HG02973 (cell line): ENCODE measurements around the gene COG4.
A peak's percentile ranks its signal among the peaks of the same experiment; 100 is the strongest.
"Not testable (repeated sequence)": the region's sequence is repeated elsewhere in the genome, so short reads cannot be mapped to it uniquely, and the experiment has no call there.

Experiments
- ATAC-seq: cut with Tn5 transposase; IDR thresholded peaks from one replicate; pipeline ENCODE4 v1.9.1; 2021; ENCODE audit warnings: moderate library complexity; ENCODE audit not compliant: unreplicated experiment

The COG4 gene

GRCh38 chr16:70523076-70523742, at the start of gene COG4:
Gene COG4, minus strand, starts transcription at chr16:70523554. Its CDS starts 11 bp downstream, at chr16:70523543.
- ATAC-seq, result peak; percentile 46

- no peak for ATAC-seq
Observed at GRCh38 chr16:70572926-70573270, 49.5 kb upstream of the COG4 start.

- no peak for ATAC-seq
Observed at GRCh38 chr16:70572050-70572925, 48.9 kb upstream of the COG4 start.

GRCh38 chr16:70571623-70572022, 48.3 kb upstream of the COG4 start:
- ATAC-seq, result no peak

- no peak for ATAC-seq
Observed at GRCh38 chr16:70570967-70571570, 47.7 kb upstream of the COG4 start.

- no peak for ATAC-seq
Observed at GRCh38 chr16:70569752-70570151, 46.4 kb upstream of the COG4 start.

- no peak for ATAC-seq
Observed at GRCh38 chr16:70568601-70569237, 45.4 kb upstream of the COG4 start.

GRCh38 chr16:70565053-70565452, 41.7 kb upstream of the COG4 start:
- ATAC-seq, result no peak

DNA sequence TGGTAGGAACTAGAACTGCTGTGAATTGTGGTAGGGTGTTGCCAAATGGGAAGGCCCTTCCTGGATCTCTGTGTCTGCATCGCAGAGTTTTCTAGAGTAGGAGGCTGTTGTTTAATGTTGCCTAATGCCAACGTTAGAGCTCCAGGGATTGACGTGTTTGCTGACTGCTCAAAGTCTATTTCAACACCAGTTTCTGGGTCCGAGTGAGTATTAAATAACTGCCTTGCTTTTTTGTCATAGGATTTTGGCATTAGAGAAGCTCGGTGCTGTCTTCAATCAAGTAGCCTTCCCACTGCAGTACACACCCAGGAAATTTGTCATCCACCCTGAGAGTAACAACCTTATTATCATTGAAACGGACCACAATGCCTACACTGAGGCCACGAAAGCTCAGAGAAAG, 40.3 kb upstream of the COG4 start:
- ATAC-seq, result no peak

DNA sequence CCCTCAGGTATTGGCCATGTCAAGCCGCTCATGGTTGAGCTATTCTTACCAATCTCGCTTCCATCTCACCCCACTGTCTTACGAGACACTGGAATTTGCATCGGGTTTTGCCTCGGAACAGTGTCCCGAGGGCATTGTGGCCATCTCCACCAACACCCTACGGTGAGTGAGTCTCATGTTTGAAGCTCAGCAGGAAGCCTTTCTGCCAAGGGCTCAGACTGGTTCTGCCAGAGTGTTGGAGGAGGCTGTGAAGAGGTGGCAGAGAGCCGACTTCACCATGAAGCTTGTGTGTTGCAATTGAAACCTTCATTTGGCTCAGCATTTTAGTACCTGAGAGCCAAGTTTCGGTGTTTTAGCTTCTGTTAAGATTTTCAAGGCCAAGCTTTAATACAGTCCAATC, 38.3 kb upstream of the COG4 start:
- no peak for ATAC-seq

- ATAC-seq, result no peak
Observed at GRCh38 chr16:70556063-70556462, 32.7 kb upstream of the COG4 start.

DNA sequence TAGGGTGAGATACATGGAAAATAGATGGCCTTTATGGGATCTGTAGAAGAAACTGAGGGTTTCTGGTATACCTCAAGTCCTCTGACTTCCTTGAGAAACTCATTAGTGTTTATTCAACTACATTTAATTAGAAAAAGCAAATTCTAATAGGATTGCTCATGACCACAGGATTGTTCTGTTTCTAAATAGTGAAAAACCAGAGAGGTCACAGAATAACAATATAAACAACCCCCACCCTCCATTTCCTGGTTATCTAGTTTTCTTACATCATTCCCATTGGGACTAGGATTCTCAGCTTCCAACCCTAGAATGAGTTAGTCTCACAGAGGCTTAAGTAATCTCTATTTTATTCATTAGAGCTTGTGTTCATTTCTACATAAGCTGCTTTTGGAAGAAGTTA, 30.3 kb upstream of the COG4 start:
- ATAC-seq, result no peak

- no peak for ATAC-seq
Observed at GRCh38 chr16:70552675-70553074, 29.3 kb upstream of the COG4 start.

DNA sequence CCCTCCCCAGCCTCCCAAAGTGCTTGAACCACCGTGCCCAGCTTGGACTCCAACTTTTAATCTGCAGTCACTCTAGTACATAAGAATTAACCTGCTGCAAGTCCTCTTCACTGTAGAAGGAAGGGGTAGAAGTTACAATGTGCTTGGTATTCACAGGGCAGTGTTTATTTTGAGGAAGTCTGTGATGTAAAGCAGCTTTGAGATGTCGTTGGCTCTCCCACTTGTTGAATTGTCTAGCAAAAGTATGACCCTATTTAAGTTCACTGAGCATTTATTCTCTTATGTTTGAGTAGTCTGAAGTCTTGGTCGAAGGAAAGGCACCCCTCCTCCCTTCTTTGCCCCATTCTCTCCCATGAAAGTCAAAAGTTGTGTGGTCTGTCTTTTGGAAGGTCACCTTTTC, 28.4 kb upstream of the COG4 start:
- no peak for ATAC-seq

DNA sequence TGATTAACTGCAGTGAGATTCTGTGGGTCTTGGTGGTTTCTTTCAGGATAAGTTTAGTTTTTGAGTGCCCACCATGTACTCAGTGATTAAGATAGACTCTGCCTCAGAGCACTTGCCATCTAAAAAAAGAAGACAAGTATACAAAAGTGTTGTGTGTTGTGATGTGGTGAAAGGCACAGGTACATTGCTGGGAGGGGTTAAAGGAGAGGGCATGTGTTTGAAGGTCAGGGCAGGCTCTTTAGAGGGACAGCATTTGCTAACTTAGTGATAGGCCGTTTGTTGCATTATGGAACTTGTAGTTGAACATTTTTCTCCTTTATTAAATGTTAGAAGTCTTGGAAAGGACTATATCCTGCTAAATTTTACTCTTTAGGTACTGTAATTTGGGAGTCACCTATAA, 26.7 kb upstream of the COG4 start:
- ATAC-seq, result no peak

DNA sequence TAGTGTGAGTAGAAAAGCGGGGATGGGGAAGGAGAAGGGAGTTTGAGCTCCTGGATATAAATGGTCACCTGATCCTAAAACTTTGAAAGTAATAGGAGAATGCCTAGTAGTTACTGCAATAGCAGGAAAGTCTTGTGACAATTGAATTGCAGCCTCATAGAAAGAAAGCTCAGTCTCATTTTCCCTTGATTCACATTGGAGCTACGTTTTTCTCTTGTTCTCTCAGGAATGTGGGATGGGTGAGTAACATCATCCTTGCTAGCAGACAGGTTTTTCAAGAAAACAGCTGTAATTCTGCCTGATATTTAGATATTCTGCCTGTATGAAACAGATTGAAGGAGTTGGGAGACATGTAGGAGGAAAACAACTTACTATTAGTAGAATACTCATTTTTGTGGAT, 25.6 kb upstream of the COG4 start:
- no peak for ATAC-seq

DNA sequence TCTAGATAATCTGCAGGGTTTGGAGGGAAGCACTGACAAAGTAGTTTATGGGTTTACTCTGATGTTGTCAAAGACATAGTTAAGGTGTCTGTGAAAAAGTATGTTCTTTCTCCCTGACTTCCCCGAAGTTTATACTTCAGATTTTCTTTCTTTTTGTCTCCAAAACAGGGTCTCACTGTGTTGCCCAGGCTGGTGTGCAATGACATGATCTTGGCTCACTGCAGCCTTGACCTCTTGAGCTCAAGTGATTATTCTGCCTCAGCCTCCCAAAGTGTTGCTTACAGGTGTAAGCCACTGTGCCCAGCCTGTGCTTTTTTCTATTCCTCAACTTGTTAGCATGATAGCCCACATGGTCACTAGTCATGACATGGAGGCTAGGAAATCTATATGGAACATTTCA, 21.2 kb upstream of the COG4 start:
- ATAC-seq, result no peak

DNA sequence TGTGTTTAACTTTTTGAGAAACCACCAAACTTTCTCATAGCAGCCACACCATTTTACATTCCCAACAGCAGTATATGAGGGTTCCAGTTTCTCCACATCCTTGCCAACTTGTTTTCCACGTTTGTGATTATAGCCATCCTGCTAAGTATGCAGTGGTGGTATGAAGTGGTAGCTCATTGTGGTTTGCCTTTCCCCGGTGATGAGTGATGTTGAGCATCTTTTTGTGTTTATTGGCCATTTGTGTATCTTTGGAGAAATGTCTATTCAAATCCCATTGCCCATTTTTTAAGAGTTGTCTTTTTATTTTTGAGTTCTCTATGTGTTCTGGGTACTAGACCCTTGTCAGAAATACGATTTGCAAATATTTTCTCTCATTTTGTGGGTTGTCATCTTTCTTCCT, 17.6 kb upstream of the COG4 start:
- ATAC-seq, result no peak

GRCh38 chr16:70534971-70535370, 11.6 kb upstream of the COG4 start:
- ATAC-seq, result no peak

GRCh38 chr16:70529954-70530353, 6.6 kb upstream of the COG4 start:
- ATAC-seq, result not testable (repeated sequence)

- ATAC-seq, result no peak
Observed at GRCh38 chr16:70529051-70529777, 5.9 kb upstream of the COG4 start.
